Spinal cord (tissue), 10 donors: ENCODE measurements around the gene YIPF4. TPM values are rescaled to one million over a fixed set of nuclear protein-coding genes. Genes with fewer than 3 reads are reported as not detected.

Experiments
- DNase-seq, 6 donors: peaks; one replicate each; pipeline versions ENCODE4 v3.0.0 to v3.0.0-alpha.2; 2013 to 2015; ENCODE audit warnings: low spot score in 6 of 6, low read depth in 4 of 6
- H3K27ac ChIP-seq: one replicate; pipeline ENCODE4 v1.5.1; 2013; ENCODE audit warnings: low read depth, low read length, control low read depth
- H3K27me3 ChIP-seq: one replicate; pipeline ENCODE4 v1.6.1; 2013; ENCODE audit warnings: low read length; ENCODE audit not compliant: control insufficient read depth, insufficient read depth
- H3K36me3 ChIP-seq: one replicate; pipeline ENCODE4 v1.6.1; 2013; ENCODE audit warnings: low read length; ENCODE audit not compliant: control insufficient read depth, insufficient read depth
- H3K4me1 ChIP-seq: one replicate; pipeline ENCODE4 v1.6.1; 2013; ENCODE audit warnings: low read length; ENCODE audit not compliant: control insufficient read depth, insufficient read depth
- H3K4me3 ChIP-seq: one replicate; pipeline ENCODE4 v1.5.1; 2013; ENCODE audit warnings: low read depth, low read length, control low read depth
- H3K9me3 ChIP-seq: one replicate; pipeline ENCODE4 v1.6.1; 2013; ENCODE audit warnings: low read length; ENCODE audit not compliant: control insufficient read depth, insufficient read depth
- WGBS: methylation state at CpG from one replicate; pipeline ENCODE4 v1.1.5; 2013; ENCODE audit warnings: missing lambda C conversion rate; ENCODE audit not compliant: insufficient coverage; 5-methylcytosine and 5-hydroxymethylcytosine counted together
- polyA plus RNA-seq, 2 donors: library from polyadenylated mRNA; unstranded; fragments of 120-200 nt; gene quantifications; one replicate each; pipeline ENCODE4 v1.2.1, GENCODE V29; 2013; ENCODE audit not compliant: insufficient read length in 2 of 2
- total RNA-seq, 2 donors: library from RNA; depleted of rRNA in 1 of 2; stranded (reverse); fragments of 120-200 nt in 1 of 2; fragments of >200 nt in 1 of 2; gene quantifications; one replicate each; pipeline versions ENCODE4 v1.2.3 to v1.2.4, GENCODE V29; 2013 to 2014
- donor health status: healthy.

Gene YIPF4
- total and polyA plus RNA-seq, 4 donors = 35.5 to 53.5 (median 46.1) TPM

DNA sequence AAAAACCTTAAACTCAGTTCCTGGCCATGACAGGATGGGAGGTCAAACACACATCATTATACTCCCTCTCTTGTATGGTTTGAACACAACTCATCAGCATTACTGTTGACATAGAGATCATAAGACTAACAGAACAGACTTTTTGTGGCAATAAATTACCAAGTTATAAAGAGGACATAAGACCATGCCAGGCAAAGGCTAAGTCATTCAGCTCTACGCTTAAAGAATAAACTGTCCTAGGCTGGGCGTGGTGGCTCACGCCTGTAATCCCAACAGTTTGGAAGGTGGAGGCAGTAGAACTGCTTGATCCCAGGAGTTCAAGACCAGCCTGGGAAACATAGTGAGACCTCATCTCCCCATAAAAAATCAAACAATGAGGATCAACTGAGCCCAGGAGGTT, 29.4 kb upstream of the YIPF4 start:
- WGBS = 100% methylated on average over 2 of the region's 3 CpGs
- Histone ChIP-seq H3K27me3 (no peaks in the 10 kb centered on the region), H3K27ac (no peak overlapping the region), H3K4me3 (no peak overlapping the region), H3K4me1 (no peaks in the 10 kb centered on the region), H3K9me3 (no peaks in the 10 kb centered on the region), H3K36me3 (no peaks in the 10 kb centered on the region)
- DNase-seq = no peak

DNA sequence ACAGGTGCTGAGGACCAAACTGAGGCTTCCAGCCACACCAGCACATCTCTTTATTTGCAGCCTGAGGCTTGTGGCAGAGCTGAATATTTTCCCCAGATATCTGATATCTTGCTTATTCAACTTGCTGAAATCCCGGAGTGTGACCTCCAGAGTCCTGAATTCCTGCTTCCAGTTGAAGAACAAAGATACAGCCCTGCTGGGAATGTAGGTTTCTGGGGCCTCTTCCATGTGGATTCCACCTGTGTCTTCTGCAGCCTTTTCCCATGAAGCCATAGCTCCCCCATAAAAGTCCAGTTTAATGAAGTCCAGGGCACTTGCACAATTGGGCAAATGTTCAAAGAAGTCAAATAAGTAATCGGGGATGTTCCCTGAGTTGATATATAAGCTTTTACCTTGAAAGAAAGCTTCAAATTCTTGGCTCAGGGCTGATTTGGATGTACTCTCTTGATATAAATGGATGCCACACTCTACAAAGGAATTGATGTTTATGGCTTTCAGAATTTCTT, 27.9 kb upstream of the YIPF4 start:
- Histone ChIP-seq H3K4me3 (no peak overlapping the region), H3K4me1 (no peaks in the 10 kb centered on the region), H3K36me3 (no peaks in the 10 kb centered on the region), H3K9me3 (no peaks in the 10 kb centered on the region), H3K27ac (no peak overlapping the region), H3K27me3 (no peaks in the 10 kb centered on the region)
- WGBS = 100% methylated on average over 1 of the region's 2 CpGs
- no peak for DNase-seq

DNA sequence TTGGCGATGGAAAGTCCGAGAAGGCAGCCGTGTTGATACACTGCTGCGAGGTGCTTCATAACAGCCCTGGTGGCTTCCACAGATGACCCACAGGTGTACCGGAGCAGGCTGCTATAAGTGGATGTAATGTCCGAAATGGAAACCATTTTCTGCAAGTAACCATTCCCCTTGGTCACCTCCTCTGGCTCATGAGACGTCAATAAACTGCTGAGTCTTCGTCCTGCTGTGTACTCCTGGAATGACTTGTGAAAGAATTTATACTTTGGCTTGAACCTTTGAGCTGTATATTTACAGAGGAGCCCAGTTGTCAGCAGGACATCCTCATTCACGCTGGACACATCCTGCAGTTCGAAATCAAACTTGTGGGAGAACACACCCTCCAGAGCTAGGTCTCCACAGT, 27.4 kb upstream of the YIPF4 start:
- Histone ChIP-seq H3K4me3 (no peak overlapping the region), H3K27ac (no peak overlapping the region), H3K9me3 (no peaks in the 10 kb centered on the region), H3K36me3 (no peaks in the 10 kb centered on the region), H3K4me1 (no peaks in the 10 kb centered on the region), H3K27me3 (no peaks in the 10 kb centered on the region)
- WGBS = 84% methylated on average over 7 of the region's 10 CpGs
- no peak for DNase-seq

GRCh38 chr2:32258242-32258641, 19.5 kb upstream of the YIPF4 start:
- H3K4me1 ChIP-seq = no peaks in the 10 kb centered on the region
- no peaks in the 10 kb centered on the region for H3K36me3 ChIP-seq
- WGBS = 86% methylated on average over 8 of the region's 13 CpGs
- DNase-seq = no peak
- no peaks in the 10 kb centered on the region for H3K9me3 ChIP-seq
- H3K27ac ChIP-seq = no peak overlapping the region
- H3K4me3 ChIP-seq = no peak overlapping the region
- no peaks in the 10 kb centered on the region for H3K27me3 ChIP-seq

GRCh38 chr2:32260376-32260775, 17.3 kb upstream of the YIPF4 start:
- Histone ChIP-seq H3K9me3 (no peaks in the 10 kb centered on the region), H3K4me1 (no peaks in the 10 kb centered on the region), H3K27me3 (no peaks in the 10 kb centered on the region), H3K36me3 (no peaks in the 10 kb centered on the region), H3K27ac (no peak overlapping the region), H3K4me3 (no peak overlapping the region)
- 86% methylated on average over 2 of the region's 2 CpGs for WGBS
- DNase-seq = no peak

DNA sequence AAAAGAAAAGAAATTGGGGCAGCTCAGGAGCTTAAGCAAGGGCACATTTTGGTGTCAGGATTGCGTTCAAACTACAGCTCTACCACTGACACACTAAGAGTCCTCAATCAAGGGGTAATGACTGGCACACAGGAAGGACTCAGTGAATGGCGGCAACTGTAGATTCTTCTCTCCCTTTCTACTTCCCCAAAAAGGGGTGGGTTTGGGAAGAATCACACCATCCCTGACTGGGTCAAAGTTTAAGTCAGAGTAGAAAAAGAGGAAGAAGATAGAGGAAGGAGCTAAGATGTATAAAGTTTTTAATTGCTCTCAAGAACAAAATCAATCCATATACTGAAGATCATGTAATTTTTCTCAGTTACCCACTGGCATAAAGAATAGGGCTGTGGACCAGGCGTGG, 15.6 kb upstream of the YIPF4 start:
- Histone ChIP-seq H3K27ac (no peak overlapping the region), H3K9me3 (no peaks in the 10 kb centered on the region), H3K4me3 (no peak overlapping the region), H3K36me3 (no peaks in the 10 kb centered on the region), H3K27me3 (no peaks in the 10 kb centered on the region), H3K4me1 (no peaks in the 10 kb centered on the region)
- no CpG with 5 or more reads among the region's 3 CpGs for WGBS
- no peak for DNase-seq

DNA sequence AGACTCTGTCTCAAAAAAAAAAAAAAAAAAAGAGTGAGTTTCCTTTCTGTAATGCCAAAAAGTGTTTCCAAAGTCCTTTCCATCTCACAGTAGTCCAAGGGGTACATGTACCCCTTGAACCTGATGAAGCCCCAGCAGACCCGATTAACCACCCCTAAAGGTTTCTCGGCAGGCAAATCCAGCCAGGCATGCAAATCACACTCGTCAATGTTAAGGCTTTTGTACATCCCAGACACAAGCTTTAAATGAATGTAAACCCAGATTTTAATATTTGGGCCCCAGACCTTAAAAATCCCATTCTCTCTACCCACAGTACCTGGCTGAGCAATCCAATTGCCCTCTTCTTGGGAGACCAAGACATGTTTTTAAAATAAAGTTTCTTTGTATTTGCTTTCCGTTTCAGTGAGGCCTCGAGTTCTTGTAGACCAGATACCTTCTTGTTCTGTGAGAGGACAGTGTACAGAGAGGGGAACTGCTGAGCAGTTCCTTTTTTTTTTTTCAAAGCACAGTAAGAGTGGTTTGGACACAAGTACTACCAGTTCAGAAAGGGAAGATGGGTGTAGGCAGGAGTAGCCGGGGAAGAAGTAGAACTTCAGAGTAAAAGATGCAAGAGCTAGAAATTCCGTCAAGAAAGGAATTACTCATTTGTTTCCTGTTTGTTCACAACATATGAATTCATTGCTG, 13.1 kb upstream of the YIPF4 start, which contains the start of gene NLRC4:
Gene NLRC4, minus strand, starts transcription at position 465 of the 684 bp plus-strand sequence. CDS start 8,111 bp downstream, outside the sequence.
- Histone ChIP-seq H3K27me3 (no peaks in the 10 kb centered on the region), H3K4me3 (no peak within 1 kb of the TSS), H3K9me3 (no peaks in the 10 kb centered on the region), H3K27ac (no peak within 1 kb of the TSS), H3K4me1 (no peaks in the 10 kb centered on the region), H3K36me3 (no peaks in the 10 kb centered on the region)
- WGBS = 83% methylated on average over 6 of the region's 7 CpGs
- DNase-seq = no peak

- Histone ChIP-seq H3K4me3 (no peak overlapping the region), H3K27me3 (peaks cover 2% of the 10 kb centered on the region), H3K9me3 (no peaks in the 10 kb centered on the region), H3K4me1 (no peaks in the 10 kb centered on the region), H3K36me3 (no peaks in the 10 kb centered on the region), H3K27ac (no peak overlapping the region)
- no CpG with 5 or more reads among the region's 2 CpGs for WGBS
- DNase-seq = no peak
These were observed 6.6 kb upstream of the YIPF4 start for GRCh38 chr2:32271063-32271462.

GRCh38 chr2:32272279-32272678, 5.4 kb upstream of the YIPF4 start:
- WGBS = no CpG with 5 or more reads among the region's 3 CpGs
- H3K9me3 ChIP-seq = no peaks in the 10 kb centered on the region
- no peaks in the 10 kb centered on the region for H3K36me3 ChIP-seq
- no peaks in the 10 kb centered on the region for H3K4me1 ChIP-seq
- H3K27me3 ChIP-seq = peaks cover 2% of the 10 kb centered on the region
- DNase-seq = no peak
- no peak overlapping the region for H3K4me3 ChIP-seq
- H3K27ac ChIP-seq = no peak overlapping the region

DNA sequence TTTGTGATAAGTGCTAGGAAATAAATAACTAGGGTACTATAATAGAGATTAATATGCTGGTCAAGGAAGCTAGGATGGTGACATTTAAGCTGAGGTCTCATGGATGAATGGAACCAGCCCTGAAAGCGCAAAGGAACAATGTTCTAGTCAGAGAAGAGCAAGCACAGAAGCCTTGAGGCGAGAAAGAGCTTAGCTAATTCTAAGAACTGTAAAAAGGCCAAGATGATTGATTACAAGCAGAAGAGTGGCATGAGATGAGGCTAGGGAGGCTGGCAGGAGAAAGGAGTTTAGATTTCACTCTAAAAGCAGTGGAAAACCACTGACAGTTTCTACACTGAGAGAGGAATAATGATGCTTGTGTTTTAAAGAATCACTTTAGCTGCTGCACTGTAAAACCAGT, 3.4 kb upstream of the YIPF4 start:
- WGBS = 60% methylated on average over 2 of the region's 2 CpGs
- H3K36me3 ChIP-seq = no peaks in the 10 kb centered on the region
- no peak overlapping the region for H3K4me3 ChIP-seq
- peaks cover 2% of the 10 kb centered on the region for H3K27me3 ChIP-seq
- H3K4me1 ChIP-seq = peaks cover 6% of the 10 kb centered on the region
- DNase-seq = no peak
- H3K9me3 ChIP-seq = no peaks in the 10 kb centered on the region
- no peak overlapping the region for H3K27ac ChIP-seq
